ENCODE data around the gene SNX25.
"Not testable (repeated sequence)": the region's sequence is repeated elsewhere in the genome, so short reads cannot be mapped to it uniquely, and the experiment has no call there.

Gene SNX25

GRCh38 chr4:185344743-185345538 lies 135.5 kb downstream of the SNX25 start:
- peak; percentile 16 for DNase-seq (ENCODE audit: low read depth)

- DNase-seq (ENCODE audit: low read depth): peak; percentile 87
Measured at GRCh38 chr4:185346975-185347601, 137.7 kb downstream of the SNX25 start.

GRCh38 chr4:185351691-185352090 lies 142.3 kb downstream of the SNX25 start:
- DNase-seq (ENCODE audit: low read depth): no peak

- no peak for DNase-seq (ENCODE audit: low read depth)
Measured at GRCh38 chr4:185352202-185352601, 142.8 kb downstream of the SNX25 start.

- no peak for DNase-seq (ENCODE audit: low read depth)
Measured at GRCh38 chr4:185352741-185353140, 143.3 kb downstream of the SNX25 start.

- DNase-seq (ENCODE audit: low read depth): peak; percentile 10
Measured at GRCh38 chr4:185357211-185357610, 147.8 kb downstream of the SNX25 start.

- DNase-seq (ENCODE audit: low read depth): no peak
Measured at GRCh38 chr4:185357733-185358440, 148.5 kb downstream of the SNX25 start.

- DNase-seq (ENCODE audit: low read depth): peak; percentile 86
Measured at GRCh38 chr4:185358514-185358913, 149.1 kb downstream of the SNX25 start.

- peak; percentile 83 for DNase-seq (ENCODE audit: low read depth)
Measured at GRCh38 chr4:185358959-185359358, 149.6 kb downstream of the SNX25 start.

GRCh38 chr4:185359767-185360446 lies 150.5 kb downstream of the SNX25 start:
- peak; percentile 93 for DNase-seq (ENCODE audit: low read depth)

GRCh38 chr4:185361872-185362271 lies 152.5 kb downstream of the SNX25 start:
- no peak for DNase-seq (ENCODE audit: low read depth)

- not testable (repeated sequence) for DNase-seq (ENCODE audit: low read depth)
Measured at GRCh38 chr4:185362570-185362969, 153.2 kb downstream of the SNX25 start.

- DNase-seq (ENCODE audit: low read depth): no peak
Measured at GRCh38 chr4:185363251-185363650, 153.9 kb downstream of the SNX25 start.

GRCh38 chr4:185364886-185365285 lies 155.5 kb downstream of the SNX25 start:
- DNase-seq (ENCODE audit: low read depth): no peak

- DNase-seq (ENCODE audit: low read depth): no peak
Measured at GRCh38 chr4:185369731-185370130, 160.3 kb downstream of the SNX25 start.

GRCh38 chr4:185370268-185370949 lies 161.0 kb downstream of the SNX25 start:
- DNase-seq (ENCODE audit: low read depth): no peak

- no peak for DNase-seq (ENCODE audit: low read depth)
Measured at GRCh38 chr4:185371702-185372101, 162.3 kb downstream of the SNX25 start.

GRCh38 chr4:185374027-185374426 lies 164.6 kb downstream of the SNX25 start:
- DNase-seq (ENCODE audit: low read depth): no peak

- no peak for DNase-seq (ENCODE audit: low read depth)
Measured at GRCh38 chr4:185374573-185374972, 165.2 kb downstream of the SNX25 start.

- no peak for DNase-seq (ENCODE audit: low read depth)
Measured at GRCh38 chr4:185378264-185378663, 168.9 kb downstream of the SNX25 start.
